ENCODE measurements around the gene GPR78.

GPR78 gene

GRCh38 chr4:8540586-8540985, 39.6 kb upstream of the GPR78 start:
- H4K91ac ChIP-seq (ENCODE audit: low read depth, low read length, poor library complexity), result no peak overlapping the region
- H2AFZ ChIP-seq (ENCODE audit: low read length), result no peak overlapping the region
- H3K79me1 ChIP-seq (ENCODE audit: low read depth, low read length), result no peaks in the 10 kb centered on the region
- no peak overlapping the region for H3K27ac ChIP-seq (replicated peaks; ENCODE audit: low read length)
- no peak overlapping the region for H2BK12ac ChIP-seq (ENCODE audit: low read length)
- no peaks in the 10 kb centered on the region for H3K36me3 ChIP-seq (replicated peaks in 1 of 2; ENCODE audit: control insufficient read depth in 2 of 2, insufficient read depth in 2 of 2, low read length in 2 of 2)
- no peaks in the 10 kb centered on the region for H3K27me3 ChIP-seq (ENCODE audit: control insufficient read depth in 3 of 3, insufficient read depth in 3 of 3, low read depth in 1 of 3, low read length in 3 of 3)
- no peak for DNase-seq (ENCODE audit: low spot score)
- no peaks in the 10 kb centered on the region for H3K4me1 ChIP-seq (ENCODE audit: control insufficient read depth in 2 of 2, insufficient read depth in 1 of 2, low read depth in 1 of 2, low read length in 2 of 2)
- no peak overlapping the region for H3K4me2 ChIP-seq (ENCODE audit: insufficient read depth, low read length, poor library complexity, severe bottlenecking)
- no peaks in the 10 kb centered on the region for H3K9me3 ChIP-seq (replicated peaks in 1 of 2; ENCODE audit: control insufficient read depth in 2 of 2, insufficient read depth in 1 of 2, low read depth in 1 of 2, low read length in 2 of 2)
- H4K8ac ChIP-seq (ENCODE audit: low read depth, low read length), result no peak overlapping the region
- H3K23ac ChIP-seq (ENCODE audit: low read depth, low read length, poor library complexity), result no peak overlapping the region
- H2BK15ac ChIP-seq (ENCODE audit: low read length), result no peak overlapping the region
- no peak overlapping the region for H3K4me3 ChIP-seq (ENCODE audit: low read length in 2 of 2)
- H3K14ac ChIP-seq (ENCODE audit: low read length), result no peak overlapping the region
- H3K9ac ChIP-seq (ENCODE audit: low read depth, low read length, poor library complexity), result no peak overlapping the region
- no peak overlapping the region for H3K4ac ChIP-seq (ENCODE audit: low read length)
- no peak overlapping the region for H3K18ac ChIP-seq (ENCODE audit: low read length)
- no peak overlapping the region for H2BK120ac ChIP-seq (ENCODE audit: low read depth, low read length)
- H2AK5ac ChIP-seq (ENCODE audit: low read depth, low read length), result no peak overlapping the region
- no CpG with 5 or more reads among the region's 11 CpGs for WGBS, 2 donors (ENCODE audit: extremely low coverage in 2 of 2, insufficient read length in 2 of 2, insufficient replicate concordance in 1 of 2)
- no peak overlapping the region for H2BK5ac ChIP-seq (ENCODE audit: low read length)

DNA sequence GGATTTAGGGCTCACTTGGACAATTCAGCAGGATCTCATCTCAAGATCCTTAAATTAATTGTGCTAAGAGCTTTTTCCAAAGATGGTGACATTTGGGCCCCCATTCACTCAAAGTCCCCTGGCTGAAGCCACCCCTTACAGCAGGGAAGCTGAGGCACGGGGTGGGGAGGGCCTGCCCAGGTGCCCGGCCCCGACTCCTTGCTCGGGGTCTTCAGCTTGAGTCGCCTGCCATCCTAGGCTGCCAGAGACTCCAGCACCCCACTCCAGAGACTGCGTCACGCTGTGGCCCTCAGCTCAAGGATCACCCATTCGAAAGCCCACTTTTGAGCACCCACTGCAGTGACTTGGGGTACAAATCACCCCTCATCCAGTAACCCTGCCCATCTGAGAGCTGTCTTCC, 39.2 kb upstream of the GPR78 start:
- Histone ChIP-seq H3K36me3 (replicated peaks in 1 of 2; ENCODE audit: control insufficient read depth in 2 of 2, insufficient read depth in 2 of 2, low read length in 2 of 2) (no peaks in the 10 kb centered on the region), H2BK15ac (ENCODE audit: low read length) (no peak overlapping the region), H3K9me3 (replicated peaks in 1 of 2; ENCODE audit: control insufficient read depth in 2 of 2, insufficient read depth in 1 of 2, low read depth in 1 of 2, low read length in 2 of 2) (no peaks in the 10 kb centered on the region), H3K4ac (ENCODE audit: low read length) (no peak overlapping the region), H3K4me3 (ENCODE audit: low read length in 2 of 2) (no peak overlapping the region), H3K4me2 (ENCODE audit: insufficient read depth, low read length, poor library complexity, severe bottlenecking) (no peak overlapping the region), H3K9ac (ENCODE audit: low read depth, low read length, poor library complexity) (no peak overlapping the region), H3K4me1 (ENCODE audit: control insufficient read depth in 2 of 2, insufficient read depth in 1 of 2, low read depth in 1 of 2, low read length in 2 of 2) (no peaks in the 10 kb centered on the region), H3K23ac (ENCODE audit: low read depth, low read length, poor library complexity) (no peak overlapping the region), H3K14ac (ENCODE audit: low read length) (no peak overlapping the region), H3K79me1 (ENCODE audit: low read depth, low read length) (no peaks in the 10 kb centered on the region), H3K18ac (ENCODE audit: low read length) (no peak overlapping the region), H2BK5ac (ENCODE audit: low read length) (no peak overlapping the region), H2AK5ac (ENCODE audit: low read depth, low read length) (no peak overlapping the region), H3K27ac (replicated peaks; ENCODE audit: low read length) (no peak overlapping the region), H2BK12ac (ENCODE audit: low read length) (no peak overlapping the region), H2AFZ (ENCODE audit: low read length) (no peak overlapping the region), H2BK120ac (ENCODE audit: low read depth, low read length) (no peak overlapping the region), H4K91ac (ENCODE audit: low read depth, low read length, poor library complexity) (no peak overlapping the region), H4K8ac (ENCODE audit: low read depth, low read length) (no peak overlapping the region), H3K27me3 (ENCODE audit: control insufficient read depth in 3 of 3, insufficient read depth in 3 of 3, low read depth in 1 of 3, low read length in 3 of 3) (no peaks in the 10 kb centered on the region)
- WGBS, 2 donors (ENCODE audit: extremely low coverage in 2 of 2, insufficient read length in 2 of 2, insufficient replicate concordance in 1 of 2), result no CpG with 5 or more reads among the region's 8 CpGs
- no peak for DNase-seq (ENCODE audit: low spot score)

DNA sequence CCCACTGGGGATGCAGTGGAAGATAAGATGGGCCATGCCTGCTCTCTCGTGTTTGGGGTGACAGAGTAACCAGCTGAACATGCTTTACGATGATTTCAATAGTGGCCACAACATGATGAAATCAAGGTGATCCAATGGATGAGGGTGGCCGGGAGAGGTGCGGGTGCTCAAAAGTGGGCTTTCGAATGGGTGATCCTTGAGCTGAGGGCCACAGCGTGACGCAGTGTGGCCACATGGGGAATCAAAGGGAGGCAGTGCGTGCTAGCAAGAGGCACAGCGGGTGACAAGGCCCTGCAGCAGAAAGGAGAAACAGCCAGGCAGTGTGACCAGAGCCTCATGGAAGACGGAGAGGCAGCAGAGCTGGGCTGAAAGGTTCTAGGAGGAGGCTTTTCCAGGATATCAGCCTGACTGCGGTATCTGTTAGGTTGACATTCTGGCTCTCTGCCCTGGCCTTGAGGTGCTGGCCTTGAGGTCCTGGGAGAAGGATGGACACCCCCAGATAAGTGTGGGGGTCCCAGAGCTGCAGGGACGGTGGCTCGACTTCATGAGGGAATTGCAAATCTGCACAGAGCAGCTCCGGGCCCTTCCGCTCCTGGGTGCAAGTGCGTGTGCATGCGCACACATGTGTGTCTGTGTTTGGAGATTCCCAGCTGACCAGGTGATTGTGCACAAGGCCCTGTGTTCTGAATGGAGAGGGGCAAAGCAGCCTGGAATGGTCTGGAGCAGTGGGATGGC, 38.0 kb upstream of the GPR78 start:
- Histone ChIP-seq H3K9ac (ENCODE audit: low read depth, low read length, poor library complexity) (no peak overlapping the region), H2AFZ (ENCODE audit: low read length) (no peak overlapping the region), H2BK12ac (ENCODE audit: low read length) (no peak overlapping the region), H3K4me2 (ENCODE audit: insufficient read depth, low read length, poor library complexity, severe bottlenecking) (no peak overlapping the region), H2BK15ac (ENCODE audit: low read length) (no peak overlapping the region), H3K27ac (replicated peaks; ENCODE audit: low read length) (no peak overlapping the region), H3K23ac (ENCODE audit: low read depth, low read length, poor library complexity) (peak overlapping the region; percentile 5), H2BK5ac (ENCODE audit: low read length) (no peak overlapping the region), H2BK120ac (ENCODE audit: low read depth, low read length) (no peak overlapping the region), H4K91ac (ENCODE audit: low read depth, low read length, poor library complexity) (no peak overlapping the region), H3K4me3 (ENCODE audit: low read length in 2 of 2) (no peak overlapping the region), H3K4me1 (ENCODE audit: control insufficient read depth in 2 of 2, insufficient read depth in 1 of 2, low read depth in 1 of 2, low read length in 2 of 2) (no peaks in the 10 kb centered on the region), H3K4ac (ENCODE audit: low read length) (no peak overlapping the region), H3K18ac (ENCODE audit: low read length) (peak overlapping the region; percentile 19), H4K8ac (ENCODE audit: low read depth, low read length) (no peak overlapping the region), H3K14ac (ENCODE audit: low read length) (no peak overlapping the region), H3K36me3 (replicated peaks in 1 of 2; ENCODE audit: control insufficient read depth in 2 of 2, insufficient read depth in 2 of 2, low read length in 2 of 2) (no peaks in the 10 kb centered on the region), H3K9me3 (replicated peaks in 1 of 2; ENCODE audit: control insufficient read depth in 2 of 2, insufficient read depth in 1 of 2, low read depth in 1 of 2, low read length in 2 of 2) (no peaks in the 10 kb centered on the region), H3K27me3 (ENCODE audit: control insufficient read depth in 3 of 3, insufficient read depth in 3 of 3, low read depth in 1 of 3, low read length in 3 of 3) (no peaks in the 10 kb centered on the region), H3K79me1 (ENCODE audit: low read depth, low read length) (no peaks in the 10 kb centered on the region), H2AK5ac (ENCODE audit: low read depth, low read length) (no peak overlapping the region)
- DNase-seq (ENCODE audit: low spot score), result no peak
- WGBS, 2 donors (ENCODE audit: extremely low coverage in 2 of 2, insufficient read length in 2 of 2, insufficient replicate concordance in 1 of 2), result no CpG with 5 or more reads among the region's 17 CpGs

- Histone ChIP-seq H3K4me3 (ENCODE audit: low read length in 2 of 2) (no peak overlapping the region), H3K9ac (ENCODE audit: low read depth, low read length, poor library complexity) (peak overlapping the region; percentile 7), H2AK5ac (ENCODE audit: low read depth, low read length) (peak overlapping the region; percentile 48), H2BK12ac (ENCODE audit: low read length) (no peak overlapping the region), H3K27ac (replicated peaks; ENCODE audit: low read length) (no peak overlapping the region), H2BK15ac (ENCODE audit: low read length) (no peak overlapping the region), H3K27me3 (ENCODE audit: control insufficient read depth in 3 of 3, insufficient read depth in 3 of 3, low read depth in 1 of 3, low read length in 3 of 3) (no peaks in the 10 kb centered on the region), H3K18ac (ENCODE audit: low read length) (peak overlapping the region; percentile 67), H3K79me1 (ENCODE audit: low read depth, low read length) (no peaks in the 10 kb centered on the region), H3K4ac (ENCODE audit: low read length) (no peak overlapping the region), H4K91ac (ENCODE audit: low read depth, low read length, poor library complexity) (no peak overlapping the region), H2BK120ac (ENCODE audit: low read depth, low read length) (no peak overlapping the region), H3K9me3 (replicated peaks in 1 of 2; ENCODE audit: control insufficient read depth in 2 of 2, insufficient read depth in 1 of 2, low read depth in 1 of 2, low read length in 2 of 2) (no peaks in the 10 kb centered on the region), H2BK5ac (ENCODE audit: low read length) (no peak overlapping the region), H3K23ac (ENCODE audit: low read depth, low read length, poor library complexity) (peak overlapping the region; percentile 5), H3K4me2 (ENCODE audit: insufficient read depth, low read length, poor library complexity, severe bottlenecking) (no peak overlapping the region), H2AFZ (ENCODE audit: low read length) (no peak overlapping the region), H3K4me1 (ENCODE audit: control insufficient read depth in 2 of 2, insufficient read depth in 1 of 2, low read depth in 1 of 2, low read length in 2 of 2) (no peaks in the 10 kb centered on the region), H3K14ac (ENCODE audit: low read length) (peak overlapping the region; percentile 47), H4K8ac (ENCODE audit: low read depth, low read length) (no peak overlapping the region), H3K36me3 (replicated peaks in 1 of 2; ENCODE audit: control insufficient read depth in 2 of 2, insufficient read depth in 2 of 2, low read length in 2 of 2) (no peaks in the 10 kb centered on the region)
- no CpG with 5 or more reads among the region's 16 CpGs for WGBS, 2 donors (ENCODE audit: extremely low coverage in 2 of 2, insufficient read length in 2 of 2, insufficient replicate concordance in 1 of 2)
- DNase-seq (ENCODE audit: low spot score), result no peak
Measured at GRCh38 chr4:8542776-8543525, 37.2 kb upstream of the GPR78 start.
